ENCODE results near the gene TLE3. TPM values are rescaled to one million over a fixed set of nuclear protein-coding genes. Genes with fewer than 3 reads are reported as not detected.
A peak's percentile ranks its signal among the peaks of the same experiment; 100 is the strongest.
"Not testable (repeated sequence)": the region's sequence is repeated elsewhere in the genome, so short reads cannot be mapped to it uniquely, and the experiment has no call there.

The TLE3 gene
- total RNA-seq, 1 donor from 2014 or later, result 42.5 TPM

DNA sequence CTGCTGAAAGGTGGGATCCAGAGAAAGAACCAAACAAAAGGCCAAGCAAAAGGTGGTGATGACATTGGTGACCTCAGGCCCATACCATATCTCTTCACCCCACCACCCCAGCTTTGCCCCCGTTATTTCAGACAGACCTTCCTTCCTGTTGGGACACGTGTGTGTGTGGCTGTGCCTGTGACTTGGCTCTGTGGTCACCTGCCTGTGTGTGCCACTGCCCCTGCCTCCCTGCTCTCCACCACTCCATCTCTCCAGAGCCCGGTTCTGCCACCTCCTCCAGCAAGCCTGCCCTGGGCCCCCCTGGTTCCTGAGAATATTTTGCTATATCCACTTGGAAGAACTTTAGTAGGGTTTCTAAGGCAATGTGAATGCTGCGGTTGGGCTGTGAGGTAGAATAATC, 28.6 kb upstream of the TLE3 start:
- no peak for DNase-seq (ENCODE audit: low spot score)

DNA sequence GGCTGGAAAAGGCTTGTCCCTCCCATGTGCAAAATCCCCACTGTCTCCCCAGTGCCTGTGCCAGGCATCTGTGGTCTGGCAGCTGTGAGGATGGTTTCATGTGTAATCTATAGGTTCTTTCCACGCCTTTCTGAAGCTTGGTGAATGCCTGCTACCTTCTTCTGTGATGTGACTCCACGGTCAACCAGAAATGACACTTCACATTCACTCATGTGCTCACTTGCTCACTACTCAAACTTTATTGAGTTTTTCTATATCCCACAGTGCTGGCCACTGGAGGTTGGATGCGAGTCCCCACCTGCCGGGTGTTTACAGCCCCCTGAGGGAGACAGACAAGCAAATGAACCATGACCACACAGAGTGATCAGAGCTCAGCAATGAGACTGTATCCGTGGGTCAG, 27.9 kb upstream of the TLE3 start:
- DNase-seq (ENCODE audit: low spot score), result no peak

DNA sequence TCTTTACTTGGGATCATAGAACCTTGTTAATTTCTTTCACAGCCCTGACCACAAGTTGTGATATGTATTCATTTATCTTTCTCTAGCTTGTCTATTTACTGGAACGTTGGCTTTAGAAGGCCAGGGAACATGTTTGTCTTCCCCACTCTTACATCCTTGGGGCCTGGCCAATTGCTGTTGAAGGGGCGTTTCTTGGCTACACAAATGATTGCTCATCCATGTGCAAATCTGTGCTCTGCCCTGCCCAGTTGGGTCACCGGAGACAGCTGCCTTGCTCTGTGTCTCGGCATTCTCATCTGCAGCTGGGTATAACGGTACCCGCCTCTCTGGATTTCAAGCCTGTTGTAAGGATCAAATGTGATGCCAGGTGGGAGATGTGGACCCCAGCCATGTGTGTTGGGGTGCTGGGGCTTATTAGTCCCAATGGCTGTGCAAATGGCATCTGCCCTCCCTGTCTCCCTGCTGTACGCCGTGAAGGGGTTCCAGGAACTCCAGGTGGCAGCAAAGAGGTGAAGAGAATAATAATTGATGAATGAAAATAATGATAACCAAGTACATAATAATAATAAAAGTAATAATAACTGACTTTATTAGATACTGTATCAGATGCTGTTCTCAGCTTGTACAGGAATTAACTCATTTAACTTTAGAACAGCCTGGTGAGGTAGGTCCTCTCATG, 24.0 kb upstream of the TLE3 start:
- DNase-seq (ENCODE audit: low spot score), result peak; percentile 53

DNA sequence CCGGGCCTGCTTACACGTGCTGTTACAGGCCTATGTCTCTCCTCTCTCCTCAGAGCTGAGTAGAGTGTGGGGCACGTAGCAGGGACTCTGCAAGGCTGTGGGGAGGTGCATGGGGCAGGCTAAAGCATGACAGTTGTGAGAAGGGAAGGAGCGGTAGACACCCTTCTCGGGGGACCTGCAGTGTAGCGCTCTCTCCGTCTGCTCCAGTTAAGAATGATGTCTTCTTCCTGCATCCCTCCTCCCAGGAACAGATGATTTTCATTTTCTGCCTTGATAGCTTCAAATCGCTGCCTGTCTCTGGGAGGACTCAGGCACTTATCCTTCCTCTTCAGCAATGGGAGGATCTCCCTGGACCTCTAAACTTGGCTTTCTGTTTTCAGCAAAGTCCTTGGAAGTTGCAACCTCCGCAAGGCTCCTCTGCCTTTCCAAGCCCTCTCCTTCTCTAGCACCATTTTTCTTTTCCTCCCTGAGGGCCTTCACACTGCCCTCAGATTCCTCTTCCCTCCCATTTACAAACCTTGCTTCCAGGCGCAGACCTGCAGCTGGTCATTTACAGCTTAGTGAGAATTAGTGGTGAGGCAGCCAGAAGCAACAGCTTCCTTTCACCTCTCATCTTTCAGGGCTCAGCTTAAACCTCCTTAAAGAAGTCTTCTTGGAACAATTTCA, 23.4 kb upstream of the TLE3 start:
- no peak for DNase-seq (ENCODE audit: low spot score)

DNA sequence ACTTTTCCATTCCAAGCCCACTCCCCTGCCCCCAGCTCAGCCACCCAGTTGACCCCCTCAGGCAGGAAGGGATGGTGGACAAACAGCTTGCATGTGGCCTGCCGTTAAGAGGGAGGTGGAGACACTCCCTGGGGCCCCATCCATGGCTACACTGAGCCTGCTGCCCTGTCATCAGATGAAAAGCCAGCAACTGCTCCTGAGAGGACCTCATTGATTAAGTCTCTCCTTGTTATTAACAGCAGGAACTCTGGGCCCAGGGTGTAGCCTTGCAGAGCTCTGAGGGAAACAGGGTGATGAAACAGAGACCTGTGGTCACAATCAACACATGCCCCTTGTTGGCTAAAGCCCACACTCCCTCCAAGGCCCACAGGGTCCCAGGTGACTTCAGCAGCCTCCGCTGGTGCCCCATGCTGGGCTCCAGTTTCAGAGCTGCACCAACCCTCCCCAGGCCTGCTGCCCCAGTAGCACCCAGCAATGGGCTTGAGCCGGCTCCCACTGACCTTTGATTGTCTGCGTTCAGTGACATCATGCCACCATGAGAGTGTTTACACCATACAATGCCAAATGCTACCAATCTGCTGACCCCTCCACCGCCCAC, 22.3 kb upstream of the TLE3 start:
- no peak for DNase-seq (ENCODE audit: low spot score)

DNA sequence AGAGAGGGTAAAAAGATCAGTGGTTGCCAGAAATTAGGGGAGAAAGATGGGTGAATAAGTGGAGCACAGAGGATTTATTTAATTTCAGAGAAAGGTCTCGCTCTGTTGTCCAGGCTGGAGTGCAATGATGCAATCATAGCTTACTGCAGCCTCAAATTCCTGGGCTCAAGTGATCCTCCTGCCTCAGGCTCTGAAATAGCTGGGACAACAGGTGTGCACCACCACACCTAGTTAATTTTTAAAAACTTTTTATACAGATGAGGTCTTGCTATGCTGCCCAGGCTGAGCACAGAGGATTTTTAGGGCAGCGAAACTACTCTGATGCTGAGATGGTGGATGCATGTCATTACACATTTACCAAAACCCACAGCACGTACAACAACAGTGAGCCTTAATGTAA, 20.9 kb upstream of the TLE3 start:
- no peak for DNase-seq (ENCODE audit: low spot score)

DNA sequence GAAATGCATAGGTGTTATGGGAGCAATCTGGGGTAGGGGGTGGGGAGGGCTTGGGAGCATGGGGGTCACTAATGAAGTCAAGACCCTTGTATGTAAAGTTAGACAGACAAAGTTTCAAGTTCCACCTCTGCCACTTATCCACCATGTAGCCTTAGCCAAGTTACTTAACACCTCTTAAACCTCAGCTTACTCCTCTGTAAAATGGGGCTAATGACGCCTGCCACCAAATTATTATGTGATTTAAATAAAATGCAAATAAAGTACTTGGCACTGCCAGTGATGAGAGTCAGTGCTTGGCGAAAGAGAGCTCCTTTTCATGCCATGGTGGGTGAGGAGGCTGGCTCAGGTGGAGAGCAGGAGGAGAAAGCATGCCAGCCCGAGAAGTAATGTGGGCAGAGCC, 18.6 kb upstream of the TLE3 start:
- no peak for DNase-seq (ENCODE audit: low spot score)

DNA sequence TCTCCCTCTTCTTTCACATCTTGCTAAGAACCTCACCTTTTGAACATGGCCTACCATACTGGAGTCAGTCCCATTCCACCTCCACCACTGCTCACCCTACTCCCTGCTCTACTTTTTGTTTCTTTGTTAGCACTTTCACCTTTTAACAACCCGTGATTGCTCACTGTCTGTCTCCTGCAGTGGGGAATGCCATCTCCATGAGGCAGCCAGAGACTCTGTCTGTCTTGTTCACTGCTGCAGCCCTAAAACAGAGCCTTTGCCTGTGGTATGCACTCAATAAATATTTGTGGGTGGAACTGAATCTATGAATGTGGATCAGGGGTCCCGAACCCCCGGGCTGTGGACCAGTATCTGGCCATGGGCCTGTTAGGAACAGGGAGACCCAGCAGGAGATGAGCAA, 16.5 kb upstream of the TLE3 start:
- no peak for DNase-seq (ENCODE audit: low spot score)

DNA sequence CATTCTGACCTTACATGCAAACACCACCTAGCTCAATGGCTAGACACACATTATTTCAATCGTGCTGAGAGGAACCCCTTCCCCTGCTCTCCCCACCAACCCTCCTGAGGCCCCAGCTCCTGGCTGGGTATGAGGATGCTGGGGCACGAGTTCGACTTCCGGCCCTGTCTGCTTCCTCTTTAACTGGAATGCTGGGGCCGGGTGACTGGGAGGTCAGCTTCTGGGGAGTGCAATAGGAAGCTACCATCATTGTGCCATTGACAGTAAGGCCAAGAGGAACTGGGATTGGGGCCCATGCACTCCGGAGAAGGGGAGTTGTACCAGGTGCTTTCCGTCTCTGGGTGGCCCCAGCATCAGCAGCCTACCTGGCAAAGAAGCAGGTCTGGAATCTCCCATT, 15.6 kb upstream of the TLE3 start:
- DNase-seq (ENCODE audit: low spot score), result peak; percentile 30

DNA sequence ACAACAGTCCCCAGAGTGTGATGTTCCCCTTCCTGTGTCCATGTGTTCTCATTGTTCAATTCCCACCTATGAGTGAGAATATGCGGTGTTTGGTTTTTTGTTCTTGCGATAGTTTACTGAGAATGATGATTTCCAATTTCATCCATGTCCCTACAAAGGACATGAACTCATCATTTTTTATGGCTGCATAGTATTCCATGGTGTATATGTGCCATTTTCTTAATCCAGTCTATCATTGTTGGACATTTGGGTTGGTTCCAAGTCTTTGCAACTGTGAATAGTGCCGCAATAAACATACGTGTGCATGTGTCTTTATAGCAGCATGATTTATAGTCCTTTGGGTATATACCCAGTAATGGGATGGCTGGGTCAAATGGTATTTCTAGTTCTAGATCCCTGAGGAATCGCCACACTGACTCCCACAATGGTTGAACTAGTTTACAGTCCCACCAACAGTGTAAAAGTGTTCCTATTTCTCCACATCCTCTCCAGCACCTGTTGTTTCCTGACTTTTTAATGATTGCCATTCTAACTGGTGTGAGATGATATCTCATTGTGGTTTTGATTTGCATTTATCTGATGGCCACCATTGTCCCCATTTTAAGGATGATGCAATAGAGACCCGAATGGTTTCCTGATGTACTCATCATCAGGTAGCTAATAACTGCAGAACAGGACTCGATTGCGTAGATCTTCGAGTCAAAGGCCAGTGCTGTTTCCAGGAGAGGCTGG, 15.0 kb upstream of the TLE3 start:
- not testable (repeated sequence) for DNase-seq (ENCODE audit: low spot score)

DNA sequence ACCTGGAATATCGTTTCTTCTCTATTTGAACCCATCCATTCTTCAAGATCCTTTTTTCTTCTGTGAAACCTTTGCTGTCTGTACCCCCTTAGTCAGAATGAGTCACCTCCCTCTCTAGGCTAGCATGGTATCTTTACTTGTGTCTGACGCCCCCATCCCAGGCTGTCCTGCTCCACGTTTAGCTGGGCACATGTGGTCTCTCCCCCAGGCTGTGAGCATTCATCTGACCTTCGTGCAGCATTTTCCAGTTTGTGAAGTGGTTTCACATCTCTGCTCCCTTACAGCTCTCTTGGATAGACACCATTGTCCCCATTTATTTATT, 14.3 kb upstream of the TLE3 start:
- no peak for DNase-seq (ENCODE audit: low spot score)

DNA sequence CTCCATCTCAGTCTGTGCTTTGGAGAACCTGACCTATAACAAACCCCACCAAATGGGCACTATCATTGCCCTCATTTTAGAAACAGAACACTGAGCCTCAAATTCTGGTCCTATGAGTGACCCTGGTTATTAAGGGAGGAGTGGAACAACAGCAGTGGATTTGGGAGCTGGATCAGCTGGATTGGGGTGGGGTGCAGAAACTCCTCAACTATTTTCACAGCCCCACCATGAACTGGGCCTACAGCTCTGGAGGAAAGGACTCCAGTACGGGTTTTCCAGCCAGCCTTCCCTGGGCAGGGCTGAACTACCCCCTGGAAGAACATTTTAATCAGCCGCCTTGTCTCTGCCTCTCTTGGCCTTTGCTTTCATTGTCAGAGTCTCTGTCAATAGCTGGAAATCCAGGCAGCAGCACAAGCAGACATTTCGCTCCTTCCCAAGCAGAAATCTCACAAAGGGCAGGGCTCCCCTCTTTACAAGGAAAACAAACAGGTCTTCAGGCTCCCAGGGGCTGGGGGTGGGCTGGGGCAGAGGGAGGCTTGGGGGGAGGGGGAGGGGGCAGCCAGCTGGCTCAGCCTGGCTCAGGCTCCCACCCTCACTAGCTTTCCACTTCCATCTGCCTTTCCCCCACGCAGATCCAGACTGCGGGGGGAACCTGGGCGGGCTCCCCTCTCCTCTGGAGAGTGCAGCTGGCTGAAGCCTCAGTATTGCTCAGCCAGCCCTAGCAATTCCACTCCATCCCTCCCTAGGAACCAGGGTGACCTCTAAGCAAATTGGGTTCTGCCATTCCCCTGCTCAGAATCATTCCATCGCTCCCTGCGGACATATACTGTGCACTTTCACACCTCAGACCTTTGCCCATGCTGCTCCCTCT, 13.7 kb upstream of the TLE3 start:
- peak; percentile 80 for DNase-seq (ENCODE audit: low spot score)

DNA sequence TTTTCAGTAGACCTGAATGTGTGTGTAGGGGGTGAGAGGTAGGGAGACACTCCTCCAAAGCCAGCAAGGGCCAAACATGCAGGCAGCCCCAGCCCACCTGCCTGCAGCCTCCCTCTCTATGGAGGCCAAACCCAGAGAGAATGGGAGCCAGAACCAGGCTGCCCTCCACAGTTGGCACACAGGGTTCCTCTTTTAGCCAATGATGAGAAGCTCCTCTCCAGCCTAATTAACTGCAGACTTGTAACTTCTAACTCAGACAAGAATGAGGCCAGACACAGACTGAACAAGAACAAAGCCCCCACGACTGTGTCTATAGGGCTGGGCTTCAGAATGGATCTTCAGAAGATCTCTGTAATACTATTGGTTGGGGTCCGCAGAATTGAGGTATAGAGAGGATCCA, 12.3 kb upstream of the TLE3 start:
- no peak for DNase-seq (ENCODE audit: low spot score)

DNA sequence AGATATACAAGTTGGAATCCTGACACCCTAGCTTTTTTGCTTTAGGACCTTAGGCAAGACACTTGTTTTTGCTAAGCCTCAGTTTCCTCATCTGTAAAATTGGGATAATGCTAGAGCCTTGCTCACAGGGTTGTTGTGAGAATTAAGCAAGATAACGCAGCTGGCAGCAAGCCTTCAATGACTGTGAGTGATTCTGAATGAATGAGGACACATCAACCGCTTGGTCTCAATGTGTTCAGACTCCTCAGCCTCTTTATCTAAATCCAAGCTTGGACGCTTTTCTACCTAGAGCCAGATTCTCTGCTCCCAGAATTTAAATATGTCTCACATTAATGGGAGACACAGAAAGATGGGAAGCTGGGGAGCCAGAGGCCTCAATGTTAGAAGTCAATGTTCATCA, 11.8 kb upstream of the TLE3 start:
- DNase-seq (ENCODE audit: low spot score), result no peak

DNA sequence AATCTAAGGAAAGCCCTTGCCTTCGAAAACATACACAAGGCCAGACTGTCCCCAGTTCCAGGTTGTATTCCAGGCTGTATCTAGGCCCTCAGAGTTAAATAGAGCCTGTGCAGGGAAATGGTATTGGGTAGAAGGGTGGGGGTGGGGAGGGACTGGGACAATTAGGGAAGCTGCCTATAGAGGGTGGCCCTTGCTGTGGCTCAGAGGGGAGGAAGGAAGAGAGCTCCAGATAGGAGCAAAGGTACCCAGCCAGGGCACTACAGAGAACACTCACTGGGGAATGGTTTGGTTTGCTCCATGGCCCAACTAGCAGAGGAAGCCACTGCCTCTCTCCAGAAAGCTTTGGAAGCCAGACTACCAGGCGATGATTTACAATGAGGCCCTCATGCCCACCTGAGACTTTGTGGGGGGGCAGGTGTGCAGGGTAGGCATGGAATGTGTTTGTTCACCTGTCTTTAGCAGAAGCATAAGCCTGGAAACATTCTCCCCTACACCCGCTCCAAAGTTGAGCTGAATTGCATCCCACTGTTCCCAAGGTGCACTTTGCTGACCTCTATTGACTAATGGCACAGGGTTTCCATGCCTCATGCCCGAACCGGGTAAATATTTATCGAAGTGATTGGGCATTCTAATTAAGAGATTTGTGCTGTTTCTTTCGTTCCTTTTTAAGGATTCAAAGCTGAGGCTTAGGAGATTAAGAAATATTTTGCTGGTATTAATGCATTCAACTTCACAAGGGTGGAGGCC, 6.3 kb upstream of the TLE3 start:
- DNase-seq (ENCODE audit: low spot score), result no peak

DNA sequence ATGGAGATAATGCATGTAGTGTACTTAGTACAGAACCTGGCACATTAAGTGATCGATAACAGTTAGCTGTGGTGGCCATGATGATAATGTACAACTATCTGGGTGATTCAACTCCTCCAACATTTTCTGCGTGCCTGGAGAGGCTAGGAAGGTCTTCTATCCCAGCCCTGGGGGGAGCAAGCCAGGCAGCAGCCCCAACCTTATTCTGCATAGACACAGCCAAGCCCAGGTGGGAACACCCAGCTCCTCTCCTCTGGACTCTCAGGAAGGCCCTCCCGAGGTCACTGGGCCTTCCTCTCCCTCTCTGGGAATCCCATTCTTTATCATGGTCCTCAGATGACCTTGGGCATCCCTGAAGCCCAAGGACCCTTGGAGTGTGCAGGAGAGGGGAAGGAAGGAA, 5.1 kb upstream of the TLE3 start:
- peak; percentile 23 for DNase-seq (ENCODE audit: low spot score)

DNA sequence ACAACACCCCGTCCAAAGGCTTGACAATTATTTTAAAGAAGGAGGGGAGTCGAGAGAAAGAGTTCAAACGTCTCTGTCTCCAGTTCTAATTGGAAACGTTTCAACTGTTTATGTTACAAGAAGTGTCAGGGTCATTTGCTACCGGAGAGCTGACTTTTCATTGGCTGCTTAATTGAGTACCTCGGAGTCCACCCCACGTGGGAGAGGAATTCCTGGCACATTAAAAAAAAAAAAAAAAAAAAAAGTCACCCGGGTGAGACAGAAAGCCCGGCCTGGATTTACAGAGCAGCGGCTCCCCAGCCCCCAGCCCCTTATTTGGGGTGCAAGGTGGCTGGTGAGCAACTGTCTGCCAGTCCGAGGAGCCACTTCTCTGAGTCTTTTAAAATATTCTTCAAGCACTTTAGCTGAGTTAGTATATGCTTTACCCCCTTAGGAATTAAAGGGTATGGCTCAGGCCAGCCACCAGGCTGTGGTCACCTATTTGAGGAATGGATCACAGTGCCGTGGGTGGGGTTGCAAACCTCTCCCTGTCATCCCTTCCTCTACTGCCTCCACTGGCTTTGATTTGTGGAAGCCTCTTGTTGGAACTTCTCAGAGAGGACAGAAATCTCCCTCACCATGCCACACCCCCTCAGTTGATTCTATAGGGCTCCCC, 3.9 kb upstream of the TLE3 start:
- peak; percentile 89 for DNase-seq (ENCODE audit: low spot score)

DNA sequence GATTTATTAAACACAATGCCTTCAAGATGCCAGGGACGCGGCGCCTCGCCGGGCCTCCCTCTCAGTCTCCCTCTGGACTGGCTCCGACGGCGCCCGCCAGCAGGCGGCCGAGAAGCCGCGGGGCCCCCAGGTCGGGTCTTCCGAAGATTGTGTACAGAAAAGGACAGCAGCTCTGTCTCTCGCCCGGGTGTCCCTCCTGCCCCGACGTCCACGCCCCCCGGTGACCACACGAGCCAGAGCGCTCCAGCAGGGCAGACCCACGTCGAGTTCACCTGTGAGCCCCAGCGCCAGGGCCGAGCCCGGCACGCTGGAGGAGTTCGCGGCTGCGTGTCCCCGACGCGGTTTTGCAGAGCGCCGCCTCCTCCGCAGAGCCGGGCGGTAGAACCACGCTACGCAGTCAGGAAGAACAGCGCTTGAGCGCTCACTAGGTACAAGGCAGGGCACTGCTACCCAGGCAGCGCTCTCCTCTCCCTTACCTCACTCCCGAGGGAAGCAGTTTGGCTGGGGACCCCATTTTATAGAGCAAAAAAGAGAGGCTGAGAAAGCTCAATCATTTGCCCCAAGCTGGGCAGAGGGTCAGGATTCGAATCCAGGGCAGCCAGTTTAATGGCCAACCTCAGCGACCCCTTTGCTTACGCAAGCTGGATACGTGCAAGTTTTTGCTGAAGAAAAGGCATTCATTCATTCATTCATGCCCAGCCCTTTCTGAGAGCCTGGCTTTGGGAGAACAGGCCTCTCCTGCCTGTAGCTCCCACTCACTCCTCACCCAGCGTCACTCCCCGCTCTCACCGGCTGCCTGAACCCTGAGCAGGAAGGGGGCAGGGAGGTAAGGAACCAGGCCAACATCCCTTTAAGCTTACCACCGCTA, 3.0 kb upstream of the TLE3 start:
- peak; percentile 31 for DNase-seq (ENCODE audit: low spot score)

DNA sequence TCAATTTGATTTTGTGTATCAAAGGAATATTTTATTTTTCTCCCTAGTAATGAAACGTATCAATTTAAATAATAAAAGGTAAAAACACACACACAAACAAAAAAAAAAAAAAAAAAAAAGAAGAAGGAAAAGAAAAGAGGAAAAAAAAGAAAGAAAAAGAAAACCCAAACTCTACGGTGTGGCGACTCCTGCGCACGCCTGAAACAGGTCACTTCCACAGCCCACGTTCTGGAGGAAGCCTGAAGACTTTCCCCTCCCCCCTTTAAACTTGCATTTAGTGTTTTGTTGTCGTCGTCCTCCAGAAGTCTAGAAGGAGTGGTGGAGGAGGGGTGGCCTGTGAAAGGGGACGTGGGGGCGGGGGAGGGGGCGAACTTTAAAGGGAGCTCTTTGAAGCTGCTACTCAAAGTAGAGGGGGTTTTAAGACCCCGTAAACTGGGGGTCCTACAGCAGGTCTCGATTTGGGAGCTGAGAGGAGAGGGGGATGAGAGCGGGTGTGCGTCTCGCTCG, 2.3 kb upstream of the TLE3 start:
- no peak for DNase-seq (ENCODE audit: low spot score)
